ENCODE measurements around the gene DRD2. TPM values are rescaled to one million over a fixed set of nuclear protein-coding genes. Genes with fewer than 3 reads are reported as not detected.
"Not testable (repeated sequence)": the region's sequence is repeated elsewhere in the genome, so short reads cannot be mapped to it uniquely, and the experiment has no call there.

The DRD2 gene
- polyA plus RNA-seq (ENCODE audit: insufficient read length) = 0.16 TPM

DNA sequence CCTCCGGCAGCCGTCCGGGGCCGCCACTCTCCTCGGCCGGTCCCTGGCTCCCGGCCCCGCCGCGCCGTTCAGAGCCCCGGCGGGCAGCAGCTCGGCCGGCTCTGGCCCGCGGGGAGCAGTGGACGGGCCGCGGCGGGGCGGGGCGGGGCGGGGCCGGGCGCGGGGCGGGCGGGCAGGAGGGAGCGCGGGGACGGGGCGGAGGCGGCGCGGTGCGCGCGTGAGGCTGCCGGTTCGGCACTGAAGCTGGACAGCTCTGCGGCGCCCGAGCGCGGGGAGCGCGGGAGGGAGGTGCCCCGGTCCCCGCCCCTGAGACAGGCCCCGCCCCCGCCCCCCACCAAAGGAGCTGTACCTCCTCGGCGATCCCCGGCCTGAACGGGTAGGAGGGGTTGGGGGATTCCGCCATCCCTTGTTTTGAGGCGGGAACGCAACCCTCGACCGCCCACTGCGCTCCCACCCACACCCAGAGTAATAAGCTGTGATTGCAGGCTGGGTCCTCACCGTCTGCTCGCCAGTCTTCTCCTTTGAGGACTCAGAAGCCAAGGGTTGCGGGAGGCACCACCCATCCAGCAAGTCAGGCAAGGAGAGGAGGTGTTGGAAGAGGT, at the start of gene DRD2:
TSS of gene DRD2 (minus strand) at position 239 of the 602 bp plus-strand sequence. CDS start 50,747 bp downstream, outside the sequence.
- DNase-seq (ENCODE audit: low read depth) = no peak

DNA sequence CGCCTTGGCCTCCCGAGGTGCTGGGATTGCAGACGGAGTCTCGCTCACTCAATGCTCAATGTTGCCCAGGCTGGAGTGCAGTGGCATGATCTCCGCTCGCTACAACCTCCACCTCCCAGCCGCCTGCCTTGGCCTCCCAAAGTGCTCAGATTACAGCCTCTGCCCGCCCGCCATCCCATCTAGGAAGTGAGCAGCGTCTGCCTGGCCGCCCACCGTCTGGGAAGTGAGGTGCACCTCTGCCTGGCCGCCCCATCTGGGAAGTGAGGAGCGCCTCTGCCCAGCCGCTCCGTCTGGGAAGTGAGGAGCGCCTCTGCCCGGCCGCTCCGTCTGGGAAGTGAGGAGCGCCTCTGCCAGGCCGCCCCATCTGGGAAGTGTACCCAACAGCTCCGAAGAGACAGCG, 48.7 kb upstream of the DRD2 start:
- not testable (repeated sequence) for DNase-seq (ENCODE audit: low read depth)

DNA sequence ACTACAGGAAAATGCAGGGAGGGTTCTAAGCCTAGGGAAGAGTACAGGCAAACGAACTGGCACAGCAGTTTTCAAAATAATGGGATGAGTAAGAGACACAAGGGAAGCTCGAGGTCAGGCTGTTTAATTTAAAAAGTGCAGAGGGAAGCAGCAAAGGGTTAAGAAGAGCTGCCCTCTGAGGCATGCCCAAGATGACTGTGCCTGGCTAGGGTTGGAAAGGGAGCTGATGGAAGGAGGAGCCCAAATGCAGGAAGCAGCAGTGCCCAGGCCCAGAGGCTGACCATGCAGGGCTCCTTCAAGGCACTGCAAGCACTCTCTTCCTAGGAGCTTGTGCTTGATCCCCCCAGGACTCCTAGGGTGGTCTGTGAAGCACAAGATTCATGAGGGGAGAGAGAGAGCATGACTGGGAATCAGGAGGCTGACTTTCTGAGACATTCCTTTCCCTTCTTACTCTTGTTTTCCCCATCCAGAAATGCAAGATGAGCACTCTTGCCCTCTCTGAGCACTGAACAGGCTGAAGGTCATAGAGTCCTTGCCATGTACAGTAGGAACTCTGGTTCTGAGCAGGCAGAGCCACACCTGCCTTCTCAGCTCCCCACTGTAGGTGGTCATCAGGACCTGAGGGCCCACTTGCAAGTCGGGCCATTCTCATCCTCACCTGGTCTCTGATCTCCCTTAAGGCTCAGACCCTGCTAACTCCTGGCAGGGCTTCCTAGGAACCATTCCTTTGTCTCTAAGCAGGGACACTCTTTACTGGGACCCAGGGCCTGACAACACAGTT, 46.7 kb upstream of the DRD2 start:
- DNase-seq (ENCODE audit: low read depth) = no peak

DNA sequence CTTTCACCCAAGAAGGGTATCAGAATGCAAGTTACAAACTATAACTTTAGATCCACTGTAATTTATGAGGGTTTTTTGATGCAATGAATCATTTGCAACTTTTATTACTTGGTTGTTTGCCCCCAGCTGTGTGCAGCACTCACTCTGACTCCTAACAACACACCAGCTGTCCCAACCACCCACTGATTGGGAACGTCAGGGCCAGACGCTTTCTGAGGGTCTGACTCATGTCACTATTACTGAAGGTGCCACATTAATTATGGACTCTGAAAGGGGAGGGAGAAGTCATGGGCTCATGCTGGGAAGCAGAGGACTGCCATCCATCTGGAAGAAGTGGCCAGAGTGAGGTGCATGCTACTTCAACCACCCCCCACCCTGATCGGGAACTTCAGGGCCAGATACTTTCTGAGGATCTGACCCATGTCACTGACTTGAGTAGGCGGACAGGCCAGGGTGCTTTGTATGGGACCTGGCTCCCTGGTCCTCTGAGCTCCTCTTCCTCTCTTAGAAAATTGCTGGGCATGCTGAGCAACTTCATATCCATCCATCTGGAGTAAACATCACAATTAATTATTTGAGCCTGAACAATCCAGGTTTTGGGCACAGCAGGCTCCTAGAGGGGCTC, 44.9 kb upstream of the DRD2 start:
- no peak for DNase-seq (ENCODE audit: low read depth)

DNA sequence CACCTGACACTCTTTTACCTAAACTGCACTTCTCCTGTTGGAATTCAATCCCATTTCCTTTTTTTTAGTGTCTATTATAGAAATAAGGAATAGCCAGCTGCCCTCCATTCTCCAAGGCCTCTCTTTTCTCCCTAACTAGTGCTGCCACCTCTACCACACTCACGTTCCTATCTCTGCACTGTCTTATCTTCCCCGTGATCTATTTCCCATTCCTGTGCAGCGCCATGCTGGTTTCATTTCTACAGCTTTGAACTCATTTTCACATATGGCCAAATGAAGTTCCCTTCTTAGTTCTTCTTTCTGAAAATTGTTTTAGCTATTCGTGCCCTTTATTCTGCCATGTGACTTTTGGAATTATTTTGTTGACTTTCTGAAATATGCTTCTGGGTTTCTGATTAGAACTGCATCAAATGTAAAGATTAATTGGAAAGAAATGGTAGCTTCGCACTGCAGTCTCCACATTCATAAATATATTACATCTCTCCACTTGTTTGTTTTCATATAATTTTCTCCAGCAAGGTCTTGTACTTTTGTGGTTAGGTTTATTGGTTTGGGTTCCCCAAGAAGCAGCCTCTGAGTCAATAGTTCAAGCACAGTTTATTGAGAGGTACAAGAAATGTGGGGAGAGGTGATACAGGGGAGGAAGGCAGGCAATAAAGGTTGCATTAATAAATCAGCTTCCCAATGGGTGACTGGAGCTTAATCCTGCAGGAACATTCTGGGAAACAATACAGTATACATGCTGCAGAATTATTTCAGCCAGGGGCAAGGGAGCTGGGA, 43.7 kb upstream of the DRD2 start:
- DNase-seq (ENCODE audit: low read depth) = no peak

DNA sequence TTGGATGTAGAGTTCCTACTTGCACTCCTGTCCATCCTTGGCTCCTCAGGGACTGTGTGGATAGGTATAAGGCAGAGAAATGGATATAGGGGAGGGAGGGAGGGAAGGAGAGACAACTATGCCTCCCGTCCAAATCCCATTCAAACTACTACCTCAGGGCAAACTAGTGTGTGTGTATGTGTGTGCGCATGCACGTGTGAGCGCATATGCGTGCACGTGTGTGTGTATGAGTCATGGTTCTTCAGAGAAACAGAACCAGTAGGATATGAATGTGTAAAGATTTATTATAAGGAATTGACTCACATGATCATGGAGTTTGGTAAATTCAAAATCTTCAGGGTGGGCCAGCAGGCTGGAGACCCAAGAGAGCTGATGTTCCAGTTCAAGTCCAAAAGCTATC, 42.2 kb upstream of the DRD2 start:
- no peak for DNase-seq (ENCODE audit: low read depth)

DNA sequence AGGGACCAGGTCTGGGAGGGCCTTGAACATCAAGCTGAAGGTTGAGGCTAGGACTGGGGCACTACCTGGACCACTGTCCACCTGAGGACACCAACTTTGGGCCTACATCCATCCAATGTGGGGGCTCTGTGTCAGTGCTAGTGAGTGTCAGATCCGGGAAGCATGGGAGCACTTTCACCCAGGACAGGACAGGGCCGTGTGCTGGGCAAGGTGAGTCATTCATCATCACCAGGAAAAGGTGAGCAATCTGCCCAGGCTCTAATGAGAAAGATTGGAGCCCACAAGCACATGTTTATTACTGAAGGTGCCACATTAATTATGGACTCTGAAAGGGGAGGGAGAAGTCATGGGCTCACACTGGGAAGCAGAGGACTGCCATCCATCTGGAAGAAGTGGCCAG, 39.7 kb upstream of the DRD2 start:
- no peak for DNase-seq (ENCODE audit: low read depth)

DNA sequence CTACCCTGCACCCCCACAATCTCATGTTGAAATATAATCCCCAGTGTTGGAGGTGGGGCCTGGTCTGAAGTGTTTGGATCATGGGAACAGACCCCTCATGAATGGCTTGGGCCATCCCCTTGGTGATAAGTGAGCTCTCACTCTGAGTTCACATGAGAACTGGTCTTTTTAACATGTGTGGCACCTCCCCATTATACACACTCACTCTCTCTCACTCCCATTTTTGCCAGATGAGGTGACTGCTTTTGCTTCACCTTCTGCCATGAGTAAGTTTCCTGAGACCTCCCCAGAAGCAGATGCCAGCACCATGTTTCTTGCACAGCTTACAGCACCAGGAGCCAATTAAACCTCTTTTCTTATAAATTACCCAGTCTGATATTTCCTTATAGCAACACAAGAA, 32.1 kb upstream of the DRD2 start:
- DNase-seq (ENCODE audit: low read depth) = no peak

DNA sequence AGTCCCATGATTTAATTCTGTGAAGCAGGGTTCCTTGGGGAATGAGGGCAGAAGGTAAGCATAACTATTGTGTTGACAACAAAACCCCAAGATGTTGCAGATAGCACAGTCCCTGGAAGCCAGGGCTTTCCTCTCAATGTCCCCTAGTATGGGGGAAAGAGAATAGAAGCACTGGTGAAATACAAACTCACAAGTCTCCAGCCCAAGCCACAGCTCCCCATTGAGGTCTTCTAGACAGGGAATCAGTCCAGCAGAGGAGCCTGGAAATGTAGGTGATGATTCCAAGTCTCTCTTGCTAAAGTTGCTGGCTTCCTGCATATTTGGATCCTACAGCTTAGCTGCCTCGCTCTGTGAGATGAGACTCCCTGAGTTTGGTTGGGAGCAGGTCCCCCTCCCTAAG, 31.7 kb upstream of the DRD2 start:
- no peak for DNase-seq (ENCODE audit: low read depth)

DNA sequence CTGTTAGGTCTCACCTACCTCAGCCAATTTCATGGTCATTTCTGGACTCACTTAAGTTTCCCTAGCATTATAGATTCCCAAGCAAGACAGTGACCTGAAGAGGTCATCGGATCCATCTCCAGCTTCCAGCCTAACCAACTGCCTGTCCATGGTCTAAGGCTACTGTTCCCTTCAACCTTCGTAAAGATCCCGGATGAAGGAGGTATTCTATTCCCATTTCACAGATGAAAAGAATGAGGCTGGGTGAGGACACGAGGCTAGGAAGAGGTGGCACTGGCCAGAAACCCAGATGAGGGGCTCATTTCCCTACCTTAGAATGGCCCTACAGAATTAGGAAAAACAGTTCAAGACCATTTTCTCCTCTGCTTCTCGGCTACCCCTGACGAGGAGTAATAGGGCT, 31.3 kb upstream of the DRD2 start:
- no peak for DNase-seq (ENCODE audit: low read depth)

DNA sequence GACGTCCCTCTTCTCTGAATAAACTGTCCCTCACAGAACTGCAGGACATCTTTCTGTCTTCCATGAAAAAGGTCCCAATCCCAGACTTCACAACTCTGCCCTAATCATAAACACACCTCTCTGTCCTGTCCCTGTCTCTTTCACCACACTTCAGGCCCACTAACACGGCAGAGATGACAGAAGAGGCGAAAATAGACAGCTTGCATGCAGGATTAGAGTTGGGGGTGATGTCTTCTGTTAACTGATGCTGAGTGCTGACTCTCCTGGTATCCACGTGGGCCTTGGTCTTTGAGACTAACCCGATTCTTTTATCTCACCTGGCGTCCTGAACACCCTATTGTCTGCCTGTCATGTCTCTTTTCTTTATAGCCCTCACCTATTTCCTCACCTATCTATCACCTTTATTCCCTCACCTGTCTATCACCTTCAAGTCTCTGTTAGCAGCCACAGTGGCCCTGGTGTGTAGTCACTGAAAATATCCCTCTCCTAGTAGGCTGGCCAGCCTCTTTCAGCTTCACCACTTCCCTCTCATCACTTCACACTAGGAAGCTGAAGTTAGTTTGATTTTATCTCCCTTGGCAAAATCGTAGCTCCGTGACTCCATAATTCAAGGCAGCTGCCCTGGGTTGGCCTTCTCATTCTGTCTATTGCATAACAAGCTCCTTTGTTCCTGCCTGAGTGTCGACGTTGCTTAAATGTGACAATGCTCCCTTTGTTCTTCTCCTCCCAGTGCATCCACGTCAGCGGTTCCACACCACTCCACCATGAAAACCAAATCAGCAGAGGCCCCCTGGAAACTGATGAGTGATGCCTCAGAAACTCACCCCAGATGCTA, 30.6 kb upstream of the DRD2 start:
- no peak for DNase-seq (ENCODE audit: low read depth)

DNA sequence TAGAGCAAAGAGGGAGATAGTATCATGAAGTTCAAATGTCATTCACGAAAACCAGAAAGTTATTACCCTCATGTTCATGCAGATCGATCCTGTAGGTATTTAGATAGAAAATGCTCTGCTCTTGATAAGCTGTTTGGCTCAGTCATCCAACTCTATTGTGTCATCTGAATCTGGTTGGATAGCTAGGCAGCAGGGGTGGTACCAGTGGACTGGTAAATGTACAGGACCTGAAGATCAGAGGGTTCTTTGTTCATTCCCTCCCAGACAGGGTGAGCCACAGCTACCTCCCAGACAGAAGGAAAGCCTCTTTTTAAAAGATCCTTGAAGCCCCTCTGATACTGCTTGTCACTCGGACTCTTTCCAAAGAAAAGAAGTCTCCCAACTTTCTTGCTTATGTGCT, 29.8 kb upstream of the DRD2 start:
- DNase-seq (ENCODE audit: low read depth) = no peak

DNA sequence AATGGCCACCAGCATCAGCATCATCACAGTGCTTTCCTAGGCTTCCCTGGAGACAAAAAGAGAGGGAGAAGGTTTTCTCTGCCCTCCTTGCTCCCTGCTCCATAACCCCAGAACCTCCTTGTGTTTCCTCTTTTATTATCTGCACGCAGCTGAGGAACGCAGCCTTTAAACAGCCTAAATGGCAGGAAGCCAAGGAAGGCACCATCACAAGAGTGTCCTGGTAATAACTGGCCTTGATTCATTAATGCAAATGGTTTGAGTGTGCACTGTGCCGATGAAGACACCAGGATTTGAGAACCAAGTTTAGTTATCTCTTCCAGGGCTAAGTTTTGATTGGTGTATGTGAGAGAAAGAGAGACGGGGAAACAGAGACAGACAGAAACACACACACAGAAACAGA, 29.4 kb upstream of the DRD2 start:
- no peak for DNase-seq (ENCODE audit: low read depth)

DNA sequence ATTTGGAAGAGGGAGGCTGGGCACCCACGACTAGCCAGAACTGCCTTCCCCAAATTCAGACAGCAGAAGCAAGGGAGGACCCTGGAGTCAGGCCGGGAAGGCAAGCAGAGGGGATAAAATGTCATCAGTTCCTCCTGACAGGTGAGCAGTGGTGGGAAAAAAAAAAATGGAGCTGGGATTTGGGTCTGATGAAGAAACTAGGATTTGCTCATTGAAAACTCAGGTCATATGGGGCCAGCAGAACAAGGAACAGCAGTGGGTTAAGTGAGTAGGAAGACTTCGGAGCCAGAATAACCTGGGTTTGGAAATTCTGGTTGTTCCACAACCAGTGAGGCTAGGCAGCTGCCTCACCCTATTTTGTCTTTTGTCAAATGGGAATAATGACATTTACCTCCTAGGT, 28.9 kb upstream of the DRD2 start:
- DNase-seq (ENCODE audit: low read depth) = no peak

DNA sequence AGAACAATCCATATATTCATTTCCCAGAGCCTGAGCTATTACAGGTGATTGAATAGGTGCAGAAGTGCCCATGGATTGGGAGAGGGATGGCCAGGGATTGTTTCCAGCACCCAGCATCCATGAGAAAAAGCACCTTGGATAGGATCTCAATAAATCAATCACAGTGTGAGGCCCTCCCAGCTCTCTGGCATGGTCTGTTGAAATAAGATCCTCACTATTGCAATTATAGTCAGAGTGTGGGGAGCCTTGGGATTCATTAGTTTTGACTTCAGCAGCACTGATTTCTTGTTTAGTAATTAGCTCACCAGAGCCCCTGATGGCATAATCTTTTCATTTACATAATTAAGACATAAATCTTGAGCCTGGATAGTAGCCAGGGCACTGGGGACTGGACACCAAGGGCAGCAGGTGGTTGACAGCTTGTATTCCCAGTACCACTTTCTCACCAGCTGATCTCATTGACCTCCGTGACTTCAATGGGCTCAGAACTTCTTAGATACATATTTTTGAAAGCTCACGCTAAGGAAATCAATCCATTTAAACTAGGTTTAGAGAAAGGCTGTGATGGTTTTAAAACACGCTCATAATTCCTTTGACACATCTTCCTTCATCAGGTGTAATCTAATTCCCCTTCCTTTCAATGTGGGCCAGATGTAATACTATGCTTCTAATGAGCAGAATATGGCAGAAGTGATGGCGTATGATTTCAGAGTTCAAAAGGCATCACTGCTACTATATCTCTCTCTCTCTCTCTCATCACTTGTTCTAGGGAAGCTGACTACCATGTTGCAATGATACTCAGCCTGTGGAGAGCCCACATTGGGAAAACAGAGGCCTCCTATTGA, 22.1 kb upstream of the DRD2 start:
- DNase-seq (ENCODE audit: low read depth) = no peak

DNA sequence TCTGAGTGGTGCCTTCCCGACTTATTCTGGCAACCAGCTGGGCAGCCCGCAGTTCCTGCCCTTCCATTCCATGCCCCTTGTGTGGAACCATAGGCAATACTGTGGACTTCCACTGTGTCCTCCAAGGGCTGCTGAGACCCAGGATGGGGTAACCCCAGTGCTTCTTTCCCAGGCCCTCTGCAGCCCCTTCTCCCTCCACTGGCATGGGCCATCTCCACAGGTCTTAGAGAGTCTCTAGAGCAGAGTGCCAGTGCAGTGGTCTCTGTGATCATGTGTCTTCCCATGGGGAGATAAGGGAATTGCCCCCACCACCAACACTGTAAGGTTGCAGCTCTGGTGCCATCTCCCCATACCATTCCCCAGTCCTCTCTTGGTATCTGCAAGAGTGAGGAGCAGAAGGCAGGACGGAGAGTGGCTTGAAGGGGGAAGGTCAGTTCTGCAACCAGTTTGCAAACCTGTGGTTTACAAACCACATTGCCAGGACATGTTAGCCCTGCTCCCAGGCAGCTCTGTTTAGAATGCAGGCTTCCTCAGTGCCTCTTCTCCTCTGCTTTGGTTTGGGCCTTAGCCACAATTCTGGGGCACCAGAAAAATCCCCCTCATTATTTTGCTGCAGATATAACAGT, 20.9 kb upstream of the DRD2 start:
- DNase-seq (ENCODE audit: low read depth) = no peak

DNA sequence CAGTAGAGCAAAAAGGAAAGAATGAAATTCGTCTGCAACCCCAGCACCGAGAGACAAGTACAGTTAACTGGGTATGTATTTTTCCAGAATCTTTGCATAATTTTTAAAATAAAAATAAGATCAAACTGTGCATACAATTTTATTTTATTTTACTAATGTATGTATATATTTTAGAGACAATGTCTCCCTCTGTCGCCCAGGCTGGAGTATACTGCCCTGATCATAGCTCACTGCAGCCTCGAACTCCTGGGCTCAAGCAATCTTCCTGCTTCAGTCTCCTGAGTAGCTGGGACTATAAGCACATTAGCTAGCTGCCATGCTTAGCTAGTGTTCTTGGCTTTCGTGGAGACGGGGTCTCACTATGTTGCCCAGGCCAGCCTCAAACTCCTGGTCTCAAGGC, 18.8 kb upstream of the DRD2 start:
- no peak for DNase-seq (ENCODE audit: low read depth)

DNA sequence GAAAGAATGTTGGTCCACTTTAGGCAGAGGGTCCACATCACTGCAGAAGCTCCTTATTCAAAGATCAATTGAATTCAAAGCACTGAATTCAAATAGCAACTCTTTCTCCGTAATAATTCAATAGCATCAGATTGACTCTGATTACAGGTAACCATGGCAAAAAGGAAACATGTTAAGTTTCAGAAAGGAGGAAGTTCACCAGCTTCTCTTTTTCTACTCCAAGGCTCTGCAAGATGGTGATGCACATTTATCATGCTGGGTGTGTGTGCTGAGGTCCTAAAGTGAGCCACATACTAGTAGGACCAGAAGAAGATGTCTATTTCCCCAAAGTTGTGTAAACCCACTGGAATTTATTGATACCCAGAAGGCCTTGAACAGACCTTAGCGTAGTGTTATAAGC, 18.0 kb upstream of the DRD2 start:
- DNase-seq (ENCODE audit: low read depth) = no peak

DNA sequence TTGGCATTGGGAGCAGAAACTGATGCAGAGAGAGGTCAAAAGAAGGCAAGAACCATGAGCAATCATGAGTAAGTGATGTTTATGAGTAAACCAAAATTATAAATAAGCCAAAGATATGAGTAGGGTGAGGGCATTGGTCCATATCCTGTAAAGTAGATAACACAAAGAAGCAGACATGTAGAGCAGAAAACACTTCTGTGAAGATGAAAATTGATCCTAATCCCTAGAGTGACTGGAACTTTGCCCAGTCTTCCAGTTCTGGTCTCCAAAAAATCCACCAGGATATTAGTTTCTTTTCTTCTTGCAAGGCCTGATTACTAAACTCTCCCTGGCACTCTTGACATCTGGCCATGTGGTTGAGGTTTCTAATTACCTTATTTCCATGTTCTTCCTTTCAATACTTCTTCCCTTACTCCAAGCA, 13.7 kb upstream of the DRD2 start:
- DNase-seq (ENCODE audit: low read depth) = no peak

DNA sequence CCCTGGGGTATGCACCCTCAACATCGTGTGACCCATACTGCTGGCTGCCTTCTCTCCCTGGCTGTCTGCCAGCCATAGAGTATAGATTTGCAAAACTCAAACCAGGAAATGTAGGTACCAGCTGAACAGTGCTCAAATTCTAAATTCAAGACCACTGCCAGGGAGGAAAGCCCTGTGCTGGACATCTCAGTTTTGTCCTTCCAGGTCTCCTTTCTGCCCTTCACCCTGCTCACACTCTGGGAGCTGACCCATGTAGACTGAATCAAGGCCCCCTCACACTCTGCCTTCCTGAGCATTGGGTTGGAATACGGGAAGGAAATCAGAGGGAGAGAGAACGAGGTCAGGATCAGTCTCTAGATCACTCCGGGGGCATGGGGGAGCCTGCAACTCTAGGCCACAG, 12.4 kb upstream of the DRD2 start:
- no peak for DNase-seq (ENCODE audit: low read depth)
